ENCODE data around the gene NOX3.
"Not testable (repeated sequence)": the region's sequence is repeated elsewhere in the genome, so short reads cannot be mapped to it uniquely, and the experiment has no call there.

NOX3 gene

GRCh38 chr6:155364021-155364420 is 91.6 kb downstream of the NOX3 start:
- not testable (repeated sequence) for DNase-seq

GRCh38 chr6:155362968-155363632 is 92.5 kb downstream of the NOX3 start:
- DNase-seq, result not testable (repeated sequence)

- no peak for DNase-seq
Observed at GRCh38 chr6:155354167-155354566, 101.5 kb downstream of the NOX3 start.

- peak; percentile 85 for DNase-seq
Observed at GRCh38 chr6:155352811-155353210, 102.8 kb downstream of the NOX3 start.

GRCh38 chr6:155352130-155352420 is 103.6 kb downstream of the NOX3 start:
- DNase-seq, result no peak

- no peak for DNase-seq
Observed at GRCh38 chr6:155351273-155352129, 104.1 kb downstream of the NOX3 start.

- DNase-seq, result no peak
Observed at GRCh38 chr6:155349956-155350355, 105.7 kb downstream of the NOX3 start.

- peak; percentile 37 for DNase-seq
Observed at GRCh38 chr6:155349129-155349528, 106.5 kb downstream of the NOX3 start.

GRCh38 chr6:155347800-155348199 is 107.8 kb downstream of the NOX3 start:
- DNase-seq, result no peak

- DNase-seq, result no peak
Observed at GRCh38 chr6:155346957-155347356, 108.7 kb downstream of the NOX3 start.

All from HCEC 1CT (cell line).